Panc1 (cell line): ENCODE data around the gene KRR1.

Source experiments
- POLR2AphosphoS5 ChIP-seq: IDR thresholded peaks from 2 replicates; pipeline ENCODE4 v1.6.1; 2012; ENCODE audit warnings: mild to moderate bottlenecking, low read depth, low read length, moderate library complexity
- TCF7L2 ChIP-seq: IDR thresholded peaks from 2 replicates; pipeline ENCODE4 v1.6.1; 2011; ENCODE audit warnings: mild to moderate bottlenecking, low read depth, low read length, inconsistent platforms
- TF ChIP-seq, protein P1 (sequence below): fragments of 450-650 bp; IDR thresholded peaks from 2 replicates; pipeline ENCODE4 v1.5.1; 2017; ENCODE audit warnings: mild to moderate bottlenecking
- TF ChIP-seq, protein P2 (sequence below), 2 experiments: IDR thresholded peaks; 2 replicates each; pipeline ENCODE4 v1.6.1; 2011 to 2012; ENCODE audit warnings: low read depth in 2 of 2, control low read depth in 1 of 2, low read length in 1 of 2, mild to moderate bottlenecking in 1 of 2, moderate library complexity in 1 of 2; ENCODE audit not compliant: insufficient read depth in 1 of 2

DNA sequence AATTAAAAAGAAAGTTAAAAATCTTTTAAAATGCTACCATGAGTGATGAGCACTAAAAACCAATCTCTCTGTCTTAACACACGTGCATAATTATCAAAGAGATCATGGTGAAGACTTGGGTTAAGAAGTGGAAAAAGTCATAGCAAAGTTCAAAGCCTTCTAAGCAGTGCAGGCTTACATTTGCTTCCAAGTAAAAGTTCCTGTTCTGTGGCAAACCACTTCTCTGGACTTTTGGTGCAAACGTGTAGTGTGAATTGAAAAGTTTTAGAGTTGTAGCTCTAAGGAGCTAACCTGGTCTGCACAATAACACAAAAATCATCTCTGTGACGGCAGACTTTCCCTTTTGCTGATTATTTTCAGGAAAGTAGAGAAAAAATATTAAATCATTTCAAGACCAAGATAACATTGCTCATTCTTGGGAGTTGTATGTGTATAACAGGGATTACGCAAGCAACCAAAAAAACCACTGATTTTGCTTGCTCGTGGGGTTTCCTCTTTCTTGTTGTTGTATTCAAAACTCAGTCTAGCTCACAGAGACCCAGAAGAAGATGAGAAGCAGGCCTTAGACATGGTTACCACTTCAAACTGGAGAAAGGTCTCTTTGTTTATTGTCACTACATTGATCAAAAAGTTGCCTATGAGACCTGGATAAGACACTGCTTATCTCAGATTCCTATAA, 33.2 kb downstream of the KRR1 start:
- TF ChIP-seq, protein P1, sequence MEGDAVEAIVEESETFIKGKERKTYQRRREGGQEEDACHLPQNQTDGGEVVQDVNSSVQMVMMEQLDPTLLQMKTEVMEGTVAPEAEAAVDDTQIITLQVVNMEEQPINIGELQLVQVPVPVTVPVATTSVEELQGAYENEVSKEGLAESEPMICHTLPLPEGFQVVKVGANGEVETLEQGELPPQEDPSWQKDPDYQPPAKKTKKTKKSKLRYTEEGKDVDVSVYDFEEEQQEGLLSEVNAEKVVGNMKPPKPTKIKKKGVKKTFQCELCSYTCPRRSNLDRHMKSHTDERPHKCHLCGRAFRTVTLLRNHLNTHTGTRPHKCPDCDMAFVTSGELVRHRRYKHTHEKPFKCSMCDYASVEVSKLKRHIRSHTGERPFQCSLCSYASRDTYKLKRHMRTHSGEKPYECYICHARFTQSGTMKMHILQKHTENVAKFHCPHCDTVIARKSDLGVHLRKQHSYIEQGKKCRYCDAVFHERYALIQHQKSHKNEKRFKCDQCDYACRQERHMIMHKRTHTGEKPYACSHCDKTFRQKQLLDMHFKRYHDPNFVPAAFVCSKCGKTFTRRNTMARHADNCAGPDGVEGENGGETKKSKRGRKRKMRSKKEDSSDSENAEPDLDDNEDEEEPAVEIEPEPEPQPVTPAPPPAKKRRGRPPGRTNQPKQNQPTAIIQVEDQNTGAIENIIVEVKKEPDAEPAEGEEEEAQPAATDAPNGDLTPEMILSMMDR = no peak
- no peak for TF ChIP-seq TCF7L2
- no peak for TF ChIP-seq POLR2AphosphoS5
- TF ChIP-seq, protein P2, sequence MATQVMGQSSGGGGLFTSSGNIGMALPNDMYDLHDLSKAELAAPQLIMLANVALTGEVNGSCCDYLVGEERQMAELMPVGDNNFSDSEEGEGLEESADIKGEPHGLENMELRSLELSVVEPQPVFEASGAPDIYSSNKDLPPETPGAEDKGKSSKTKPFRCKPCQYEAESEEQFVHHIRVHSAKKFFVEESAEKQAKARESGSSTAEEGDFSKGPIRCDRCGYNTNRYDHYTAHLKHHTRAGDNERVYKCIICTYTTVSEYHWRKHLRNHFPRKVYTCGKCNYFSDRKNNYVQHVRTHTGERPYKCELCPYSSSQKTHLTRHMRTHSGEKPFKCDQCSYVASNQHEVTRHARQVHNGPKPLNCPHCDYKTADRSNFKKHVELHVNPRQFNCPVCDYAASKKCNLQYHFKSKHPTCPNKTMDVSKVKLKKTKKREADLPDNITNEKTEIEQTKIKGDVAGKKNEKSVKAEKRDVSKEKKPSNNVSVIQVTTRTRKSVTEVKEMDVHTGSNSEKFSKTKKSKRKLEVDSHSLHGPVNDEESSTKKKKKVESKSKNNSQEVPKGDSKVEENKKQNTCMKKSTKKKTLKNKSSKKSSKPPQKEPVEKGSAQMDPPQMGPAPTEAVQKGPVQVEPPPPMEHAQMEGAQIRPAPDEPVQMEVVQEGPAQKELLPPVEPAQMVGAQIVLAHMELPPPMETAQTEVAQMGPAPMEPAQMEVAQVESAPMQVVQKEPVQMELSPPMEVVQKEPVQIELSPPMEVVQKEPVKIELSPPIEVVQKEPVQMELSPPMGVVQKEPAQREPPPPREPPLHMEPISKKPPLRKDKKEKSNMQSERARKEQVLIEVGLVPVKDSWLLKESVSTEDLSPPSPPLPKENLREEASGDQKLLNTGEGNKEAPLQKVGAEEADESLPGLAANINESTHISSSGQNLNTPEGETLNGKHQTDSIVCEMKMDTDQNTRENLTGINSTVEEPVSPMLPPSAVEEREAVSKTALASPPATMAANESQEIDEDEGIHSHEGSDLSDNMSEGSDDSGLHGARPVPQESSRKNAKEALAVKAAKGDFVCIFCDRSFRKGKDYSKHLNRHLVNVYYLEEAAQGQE (IDR thresholded peaks at IDR 0.05; ENCODE audit: insufficient read depth in 1 of 2, low read depth in 2 of 2, low read length in 1 of 2) = no peak
